HG03469 (cell line): ENCODE results near the gene NACAD.
"Not testable (repeated sequence)": the region's sequence is repeated elsewhere in the genome, so short reads cannot be mapped to it uniquely, and the experiment has no call there.

Experiments used
- ATAC-seq: cut with Tn5 transposase; IDR thresholded peaks from one replicate; pipeline ENCODE4 v1.9.1; 2021; ENCODE audit warnings: mild to moderate bottlenecking, moderate library complexity, moderate number of reproducible peaks; ENCODE audit not compliant: unreplicated experiment

NACAD gene

GRCh38 chr7:45060295-45060694, 28.5 kb downstream of the NACAD start:
- no peak for ATAC-seq

- ATAC-seq: no peak
Measured at GRCh38 chr7:45057878-45058277, 30.9 kb downstream of the NACAD start.

GRCh38 chr7:45055594-45056219, 33.1 kb downstream of the NACAD start:
- no peak for ATAC-seq

GRCh38 chr7:45055016-45055415, 33.8 kb downstream of the NACAD start:
- no peak for ATAC-seq

GRCh38 chr7:45054442-45054841, 34.3 kb downstream of the NACAD start:
- no peak for ATAC-seq

- no peak for ATAC-seq
Measured at GRCh38 chr7:45053941-45054340, 34.8 kb downstream of the NACAD start.

- no peak for ATAC-seq
Measured at GRCh38 chr7:45053401-45053800, 35.4 kb downstream of the NACAD start.

GRCh38 chr7:45052011-45052410, 36.8 kb downstream of the NACAD start:
- ATAC-seq: no peak

GRCh38 chr7:45050198-45050597, 38.6 kb downstream of the NACAD start:
- ATAC-seq: no peak

GRCh38 chr7:45048748-45049147, 40.0 kb downstream of the NACAD start:
- ATAC-seq: no peak

GRCh38 chr7:45044338-45044737, 44.4 kb downstream of the NACAD start:
- no peak for ATAC-seq

GRCh38 chr7:45039106-45039505, 49.7 kb downstream of the NACAD start:
- no peak for ATAC-seq

- no peak for ATAC-seq
Measured at GRCh38 chr7:45037876-45038275, 50.9 kb downstream of the NACAD start.

GRCh38 chr7:45036796-45037195, 52.0 kb downstream of the NACAD start:
- ATAC-seq: no peak

- ATAC-seq: no peak
Measured at GRCh38 chr7:45036317-45036716, 52.5 kb downstream of the NACAD start.

- no peak for ATAC-seq
Measured at GRCh38 chr7:45035893-45036292, 52.9 kb downstream of the NACAD start.

- no peak for ATAC-seq
Measured at GRCh38 chr7:45035371-45035770, 53.4 kb downstream of the NACAD start.

- not testable (repeated sequence) for ATAC-seq
Measured at GRCh38 chr7:45034710-45035109, 54.1 kb downstream of the NACAD start.

GRCh38 chr7:45033931-45034290, 54.9 kb downstream of the NACAD start:
- no peak for ATAC-seq

GRCh38 chr7:45033261-45033930, 55.4 kb downstream of the NACAD start:
- no peak for ATAC-seq

- ATAC-seq: no peak
Measured at GRCh38 chr7:45032421-45032820, 56.3 kb downstream of the NACAD start.

GRCh38 chr7:45031829-45032228, 56.9 kb downstream of the NACAD start:
- ATAC-seq: no peak
